ENCODE data around the gene RAPH1.

Gene RAPH1

DNA sequence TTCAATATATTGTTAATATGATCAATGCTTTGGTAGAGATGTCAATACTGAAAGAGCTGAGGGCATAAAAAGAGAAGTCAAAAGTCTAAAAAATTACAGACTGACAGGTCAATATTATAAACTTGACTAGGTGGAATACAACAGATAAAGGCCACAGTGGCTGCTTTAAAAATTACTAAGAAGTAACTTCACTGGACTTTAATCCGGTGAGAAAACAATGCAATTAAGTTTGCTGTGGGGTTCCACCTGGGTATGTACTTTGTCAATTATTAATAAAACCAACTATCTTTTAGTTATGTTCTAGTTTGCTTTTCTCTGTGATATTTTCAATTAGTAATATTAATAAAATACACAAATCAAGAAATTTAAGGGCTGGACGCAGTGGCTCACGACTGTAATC is 44.7 kb downstream of the RAPH1 start:
- TF ChIP-seq POLR2A (IDR thresholded peaks at IDR 0.05; ENCODE audit: extremely low read depth, insufficient read length): no peak
- TF ChIP-seq, protein P1, sequence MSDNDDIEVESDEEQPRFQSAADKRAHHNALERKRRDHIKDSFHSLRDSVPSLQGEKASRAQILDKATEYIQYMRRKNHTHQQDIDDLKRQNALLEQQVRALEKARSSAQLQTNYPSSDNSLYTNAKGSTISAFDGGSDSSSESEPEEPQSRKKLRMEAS (IDR thresholded peaks at IDR 0.05; ENCODE audit: low read depth, low read length): no peak
- no peak for TF ChIP-seq CTCF (IDR thresholded peaks at IDR 0.05; ENCODE audit: low read depth, low read length)
- no peak for TF ChIP-seq MYC (IDR thresholded peaks at IDR 0.05; ENCODE audit: low read depth, low read length)
- no peak overlapping the region for H3K4me3 ChIP-seq (ENCODE audit: low read depth, low read length)
- DNase-seq (ENCODE audit: low read depth): no peak

DNA sequence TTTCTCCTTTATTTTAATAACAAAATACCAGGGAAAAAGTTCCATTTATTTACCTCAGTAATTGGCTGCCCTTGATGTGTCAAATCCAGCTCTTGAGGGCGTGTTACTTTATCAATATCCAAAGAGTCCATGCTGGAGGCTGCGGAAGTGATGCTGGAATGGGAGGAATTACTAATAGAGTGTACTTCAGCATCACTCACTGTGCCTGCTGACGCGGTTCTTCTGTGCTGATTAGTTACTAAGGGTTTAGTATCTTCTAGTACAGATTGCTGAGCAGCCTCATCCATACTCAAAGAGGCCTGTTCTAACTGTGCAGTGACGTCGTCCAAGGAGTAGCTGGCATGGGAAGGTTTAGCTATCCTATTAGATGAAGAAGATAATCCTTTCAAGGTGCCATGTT is 45.6 kb downstream of the RAPH1 start:
- DNase-seq (ENCODE audit: low read depth): no peak
- no peak overlapping the region for H3K4me3 ChIP-seq (ENCODE audit: low read depth, low read length)
- TF ChIP-seq, protein P1 (IDR thresholded peaks at IDR 0.05; ENCODE audit: low read depth, low read length): no peak
- TF ChIP-seq CTCF (IDR thresholded peaks at IDR 0.05; ENCODE audit: low read depth, low read length) (no peak), MYC (IDR thresholded peaks at IDR 0.05; ENCODE audit: low read depth, low read length) (no peak), POLR2A (IDR thresholded peaks at IDR 0.05; ENCODE audit: extremely low read depth, insufficient read length) (no peak)

GRCh38 chr2:203484266-203485112 is 50.6 kb downstream of the RAPH1 start:
- peak; percentile 70 for DNase-seq (ENCODE audit: low read depth)
- TF ChIP-seq CTCF (IDR thresholded peaks at IDR 0.05; ENCODE audit: low read depth, low read length): peak; percentile 91
- TF ChIP-seq POLR2A (IDR thresholded peaks at IDR 0.05; ENCODE audit: extremely low read depth, insufficient read length): no peak
- TF ChIP-seq MYC (IDR thresholded peaks at IDR 0.05; ENCODE audit: low read depth, low read length): no peak
- H3K4me3 ChIP-seq (ENCODE audit: low read depth, low read length): no peak overlapping the region

DNA sequence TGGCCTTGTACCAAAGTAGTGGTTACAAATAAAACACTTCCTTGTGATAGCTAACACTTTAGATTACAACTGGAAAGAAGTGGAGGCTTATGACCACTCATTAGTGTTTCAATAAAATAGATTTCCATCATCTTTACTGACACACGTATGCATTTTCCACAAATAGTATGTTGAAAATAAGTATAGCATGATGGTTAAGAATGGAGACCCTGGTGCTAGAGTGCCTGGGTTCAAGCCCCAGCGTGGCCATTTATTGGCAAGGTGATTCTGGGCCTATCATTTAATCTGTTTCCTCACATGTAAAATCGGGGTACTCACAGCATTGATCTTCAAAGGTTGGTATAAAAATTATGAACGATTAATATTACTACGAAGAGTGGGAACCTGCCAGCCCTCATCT is 54.5 kb downstream of the RAPH1 start:
- H3K4me3 ChIP-seq (ENCODE audit: low read depth, low read length): no peak overlapping the region
- DNase-seq (ENCODE audit: low read depth): no peak
- no peak for TF ChIP-seq CTCF (IDR thresholded peaks at IDR 0.05; ENCODE audit: low read depth, low read length)
- TF ChIP-seq MYC (IDR thresholded peaks at IDR 0.05; ENCODE audit: low read depth, low read length): no peak
- TF ChIP-seq POLR2A (IDR thresholded peaks at IDR 0.05; ENCODE audit: extremely low read depth, insufficient read length): no peak
- TF ChIP-seq, protein P1 (IDR thresholded peaks at IDR 0.05; ENCODE audit: low read depth, low read length): no peak

- no peak for TF ChIP-seq MYC (IDR thresholded peaks at IDR 0.05; ENCODE audit: low read depth, low read length)
- TF ChIP-seq, protein P1 (IDR thresholded peaks at IDR 0.05; ENCODE audit: low read depth, low read length): no peak
- no peak for TF ChIP-seq POLR2A (IDR thresholded peaks at IDR 0.05; ENCODE audit: extremely low read depth, insufficient read length)
- TF ChIP-seq CTCF (IDR thresholded peaks at IDR 0.05; ENCODE audit: low read depth, low read length): no peak
- H3K4me3 ChIP-seq (ENCODE audit: low read depth, low read length): no peak overlapping the region
- DNase-seq (ENCODE audit: low read depth): no peak
Measured at GRCh38 chr2:203476881-203477280, 58.2 kb downstream of the RAPH1 start.

All from NB4 (cell line).